ENCODE results near the gene RPL36.
"Not testable (repeated sequence)": the region's sequence is repeated elsewhere in the genome, so short reads cannot be mapped to it uniquely, and the experiment has no call there.

Gene RPL36

GRCh38 chr19:5718579-5719273 is 28.6 kb downstream of the RPL36 start:
- Histone ChIP-seq H3K27ac (ENCODE audit: low read depth, low read length) (no peak overlapping the region), H3K9me3 (ENCODE audit: control insufficient read depth in 1 of 2, low read length in 2 of 2) (no peaks in the 10 kb centered on the region), H3K27me3 (ENCODE audit: control insufficient read depth in 1 of 2, insufficient read depth in 2 of 2, low read length in 2 of 2) (no peaks in the 10 kb centered on the region), H3K4me3 (ENCODE audit: low read depth in 1 of 2, low read length in 2 of 2) (peak overlapping the region; percentile 69 to 91), H3K36me3 (ENCODE audit: control insufficient read depth in 1 of 2, insufficient read depth in 2 of 2, low read length in 2 of 2) (peaks cover 0 to 5% of the 10 kb centered on the region in 2 donors), H3K9ac (ENCODE audit: low read depth in 1 of 2, low read length in 2 of 2) (peak overlapping the region; percentile 68 to 82), H3K4me1 (ENCODE audit: control insufficient read depth in 1 of 2, insufficient read depth in 2 of 2, low read length in 2 of 2) (peaks cover 18 to 19% of the 10 kb centered on the region in 2 donors)

GRCh38 chr19:5719274-5719960 is 29.3 kb downstream of the RPL36 start:
- peak overlapping the region; percentile 72 for H3K27ac ChIP-seq (ENCODE audit: low read depth, low read length)
- no peaks in the 10 kb centered on the region for H3K27me3 ChIP-seq (ENCODE audit: control insufficient read depth in 1 of 2, insufficient read depth in 2 of 2, low read length in 2 of 2)
- peak overlapping the region; percentile 68 to 82 for H3K9ac ChIP-seq (ENCODE audit: low read depth in 1 of 2, low read length in 2 of 2)
- peak overlapping the region; percentile 69 to 91 for H3K4me3 ChIP-seq (ENCODE audit: low read depth in 1 of 2, low read length in 2 of 2)
- H3K4me1 ChIP-seq (ENCODE audit: control insufficient read depth in 1 of 2, insufficient read depth in 2 of 2, low read length in 2 of 2): peaks cover 18 to 19% of the 10 kb centered on the region in 2 donors
- H3K36me3 ChIP-seq (ENCODE audit: control insufficient read depth in 1 of 2, insufficient read depth in 2 of 2, low read length in 2 of 2): no peaks in the 10 kb centered on the region
- H3K9me3 ChIP-seq (ENCODE audit: control insufficient read depth in 1 of 2, low read length in 2 of 2): no peaks in the 10 kb centered on the region

GRCh38 chr19:5719961-5720790 is 30.1 kb downstream of the RPL36 start, which contains the start of the genes CATSPERD and LONP1:
TSS of gene CATSPERD (plus strand) at chr19:5720637. CDS start at chr19:5720738, 101 bp downstream.
TSS of gene LONP1 (minus strand) at chr19:5720146. CDS start at chr19:5720132, 14 bp downstream.
- H3K4me1 ChIP-seq (ENCODE audit: control insufficient read depth in 1 of 2, insufficient read depth in 2 of 2, low read length in 2 of 2): peaks cover 18 to 19% of the 10 kb centered on the region in 2 donors
- H3K9ac ChIP-seq (ENCODE audit: low read depth in 1 of 2, low read length in 2 of 2): peak within 1 kb of the TSS; percentile 68 to 82
- peak within 1 kb of the TSS; percentile 72 for H3K27ac ChIP-seq (ENCODE audit: low read depth, low read length)
- no peaks in the 10 kb centered on the region for H3K36me3 ChIP-seq (ENCODE audit: control insufficient read depth in 1 of 2, insufficient read depth in 2 of 2, low read length in 2 of 2)
- no peaks in the 10 kb centered on the region for H3K9me3 ChIP-seq (ENCODE audit: control insufficient read depth in 1 of 2, low read length in 2 of 2)
- no peaks in the 10 kb centered on the region for H3K27me3 ChIP-seq (ENCODE audit: control insufficient read depth in 1 of 2, insufficient read depth in 2 of 2, low read length in 2 of 2)
- H3K4me3 ChIP-seq (ENCODE audit: low read depth in 1 of 2, low read length in 2 of 2): peak within 1 kb of the TSS; percentile 69 to 91

- H3K4me1 ChIP-seq (ENCODE audit: control insufficient read depth in 1 of 2, insufficient read depth in 2 of 2, low read length in 2 of 2): no peaks in the 10 kb centered on the region
- peaks cover 0 to 3% of the 10 kb centered on the region in 2 donors for H3K9me3 ChIP-seq (ENCODE audit: control insufficient read depth in 1 of 2, low read length in 2 of 2)
- no peak overlapping the region for H3K27ac ChIP-seq (ENCODE audit: low read depth, low read length)
- H3K9ac ChIP-seq (ENCODE audit: low read depth in 1 of 2, low read length in 2 of 2): no peak overlapping the region
- no peaks in the 10 kb centered on the region for H3K36me3 ChIP-seq (ENCODE audit: control insufficient read depth in 1 of 2, insufficient read depth in 2 of 2, low read length in 2 of 2)
- H3K4me3 ChIP-seq (ENCODE audit: low read depth in 1 of 2, low read length in 2 of 2): no peak overlapping the region
- H3K27me3 ChIP-seq (ENCODE audit: control insufficient read depth in 1 of 2, insufficient read depth in 2 of 2, low read length in 2 of 2): no peaks in the 10 kb centered on the region
Observed at GRCh38 chr19:5727453-5728050, 37.5 kb downstream of the RPL36 start.

GRCh38 chr19:5733172-5733571 is 43.1 kb downstream of the RPL36 start:
- not testable (repeated sequence) for H3K4me1 ChIP-seq (ENCODE audit: control insufficient read depth in 1 of 2, insufficient read depth in 2 of 2, low read length in 2 of 2); H3K9ac ChIP-seq (ENCODE audit: low read depth in 1 of 2, low read length in 2 of 2); H3K4me3 ChIP-seq (ENCODE audit: low read depth in 1 of 2, low read length in 2 of 2); H3K9me3 ChIP-seq (ENCODE audit: control insufficient read depth in 1 of 2, low read length in 2 of 2); H3K36me3 ChIP-seq (ENCODE audit: control insufficient read depth in 1 of 2, insufficient read depth in 2 of 2, low read length in 2 of 2); H3K27ac ChIP-seq (ENCODE audit: low read depth, low read length); H3K27me3 ChIP-seq (ENCODE audit: control insufficient read depth in 1 of 2, insufficient read depth in 2 of 2, low read length in 2 of 2)

- no peak overlapping the region for H3K4me3 ChIP-seq (ENCODE audit: low read depth in 1 of 2, low read length in 2 of 2)
- H3K9me3 ChIP-seq (ENCODE audit: control insufficient read depth in 1 of 2, low read length in 2 of 2): no peaks in the 10 kb centered on the region
- no peaks in the 10 kb centered on the region for H3K27me3 ChIP-seq (ENCODE audit: control insufficient read depth in 1 of 2, insufficient read depth in 2 of 2, low read length in 2 of 2)
- H3K36me3 ChIP-seq (ENCODE audit: control insufficient read depth in 1 of 2, insufficient read depth in 2 of 2, low read length in 2 of 2): no peaks in the 10 kb centered on the region
- no peaks in the 10 kb centered on the region for H3K4me1 ChIP-seq (ENCODE audit: control insufficient read depth in 1 of 2, insufficient read depth in 2 of 2, low read length in 2 of 2)
- H3K9ac ChIP-seq (ENCODE audit: low read depth in 1 of 2, low read length in 2 of 2): no peak overlapping the region
- no peak overlapping the region for H3K27ac ChIP-seq (ENCODE audit: low read depth, low read length)
Observed at GRCh38 chr19:5738423-5738822, 48.3 kb downstream of the RPL36 start.
